Hematopoietic multipotent progenitor cell treated with erythropoietin and hydrocortisone succinate and interleukin-3 and kit ligand, for 4 days (in vitro differentiated cells): ENCODE results near the gene TMEM126A.
"Not testable (repeated sequence)": the region's sequence is repeated elsewhere in the genome, so short reads cannot be mapped to it uniquely, and the experiment has no call there.

ENCODE experiments used
- DNase-seq: peaks from one replicate; pipeline ENCODE4 v3.0.0-alpha.2; 2015

TMEM126A gene

DNA sequence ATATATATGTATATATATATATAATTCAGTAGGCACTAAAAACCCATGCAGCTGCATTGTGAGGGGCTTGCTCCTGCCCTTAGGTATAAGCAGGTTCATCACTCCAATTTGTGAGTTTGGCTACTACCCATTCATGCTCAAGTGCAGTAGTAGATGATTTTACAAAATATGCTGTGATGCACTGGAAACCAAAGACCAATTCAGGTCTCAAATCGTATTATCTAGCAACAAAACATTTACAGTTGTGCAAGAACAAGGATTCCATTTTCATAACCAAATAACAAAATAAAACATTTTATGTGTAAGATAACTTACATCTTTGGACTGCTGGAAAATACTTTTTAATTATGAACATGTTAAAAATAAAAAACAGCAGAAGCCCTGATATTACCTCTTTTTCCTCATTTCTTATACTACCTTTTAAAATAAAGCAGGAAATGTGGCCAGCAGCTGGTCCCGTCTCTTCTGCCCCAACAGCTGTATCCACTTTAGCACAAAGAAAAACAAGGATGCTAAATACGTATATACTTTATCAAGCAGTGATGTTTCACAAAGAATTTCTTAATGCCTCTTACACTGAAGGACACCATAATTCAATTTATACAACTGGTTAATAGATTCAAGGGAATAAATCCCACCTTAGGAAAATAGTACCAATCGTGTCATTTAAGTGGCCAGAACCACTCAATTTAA lies 14.4 kb downstream of the TMEM126A start:
- no peak for DNase-seq

DNA sequence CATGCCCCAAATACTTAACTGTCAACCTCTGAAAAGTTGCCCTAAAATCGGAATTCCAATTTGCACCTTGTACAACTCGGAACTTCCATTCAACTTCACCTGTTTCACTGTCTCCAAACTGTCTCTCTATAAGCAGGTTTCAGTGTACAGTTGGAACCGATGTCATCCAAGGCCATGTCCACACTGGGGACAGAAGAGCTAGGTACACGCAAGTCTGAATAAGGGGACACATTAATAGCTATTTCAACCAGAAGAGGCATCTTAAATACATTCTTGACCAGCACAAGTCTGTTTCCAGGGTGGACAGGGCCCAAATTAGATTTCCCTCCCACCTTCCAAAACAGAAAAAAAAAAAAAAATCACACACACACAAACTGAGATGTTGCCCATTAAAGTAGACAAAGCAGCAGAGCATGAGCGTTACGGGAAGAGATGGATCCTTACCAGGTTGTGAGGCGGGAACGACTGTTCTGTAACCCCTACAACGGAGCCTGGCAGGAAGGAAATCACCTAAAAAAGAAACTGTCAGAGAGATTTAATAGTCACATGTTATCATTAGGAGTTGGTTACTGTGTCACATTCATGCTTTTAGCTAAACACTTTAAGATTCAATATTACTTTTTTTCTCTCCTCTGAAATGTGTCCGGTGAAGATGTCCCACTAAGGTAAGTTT lies 15.4 kb downstream of the TMEM126A start:
- no peak for DNase-seq

DNA sequence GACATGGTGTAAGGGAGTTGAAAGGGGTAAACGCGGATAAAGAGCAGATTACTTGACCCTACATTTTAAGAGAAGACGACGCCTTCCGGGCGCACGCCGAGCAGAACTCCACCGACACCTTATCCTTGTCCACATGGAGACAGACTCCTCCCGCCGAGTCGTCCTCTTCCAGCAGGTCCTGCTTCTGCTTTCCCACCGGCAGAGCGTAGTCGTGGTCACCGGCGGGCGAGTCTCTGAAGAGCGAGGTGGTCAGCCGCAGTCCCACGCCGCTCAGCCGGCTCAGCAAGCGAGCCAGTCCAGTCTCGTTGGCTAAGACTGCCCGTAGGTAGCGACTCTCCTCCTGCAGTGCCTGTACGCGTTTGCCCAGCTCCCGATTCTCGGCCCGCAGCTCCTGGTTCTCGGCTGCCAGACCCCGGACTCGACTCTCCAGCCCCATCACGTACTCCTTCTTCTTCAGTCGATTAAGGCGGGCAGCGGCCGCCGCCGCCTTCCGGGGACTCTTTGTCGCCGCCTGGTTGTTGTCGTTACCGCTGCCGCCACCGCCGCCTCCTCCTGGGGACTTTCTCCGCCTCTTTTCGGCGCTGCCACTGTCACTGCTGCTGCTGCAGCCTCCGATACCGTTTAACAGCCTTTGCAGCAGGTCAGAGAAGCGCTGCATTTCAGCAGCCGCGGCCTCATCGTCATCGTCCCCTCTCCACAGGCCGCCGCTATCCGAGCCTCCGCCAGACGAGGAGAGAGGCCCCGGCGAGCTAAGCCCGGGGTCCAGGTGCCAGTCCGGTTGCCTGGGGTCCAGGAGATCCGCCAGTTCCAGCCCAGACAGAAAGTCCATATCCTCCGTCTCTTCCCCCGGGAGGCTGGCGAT lies 16.2 kb downstream of the TMEM126A start:
- peak; percentile 94 for DNase-seq

DNA sequence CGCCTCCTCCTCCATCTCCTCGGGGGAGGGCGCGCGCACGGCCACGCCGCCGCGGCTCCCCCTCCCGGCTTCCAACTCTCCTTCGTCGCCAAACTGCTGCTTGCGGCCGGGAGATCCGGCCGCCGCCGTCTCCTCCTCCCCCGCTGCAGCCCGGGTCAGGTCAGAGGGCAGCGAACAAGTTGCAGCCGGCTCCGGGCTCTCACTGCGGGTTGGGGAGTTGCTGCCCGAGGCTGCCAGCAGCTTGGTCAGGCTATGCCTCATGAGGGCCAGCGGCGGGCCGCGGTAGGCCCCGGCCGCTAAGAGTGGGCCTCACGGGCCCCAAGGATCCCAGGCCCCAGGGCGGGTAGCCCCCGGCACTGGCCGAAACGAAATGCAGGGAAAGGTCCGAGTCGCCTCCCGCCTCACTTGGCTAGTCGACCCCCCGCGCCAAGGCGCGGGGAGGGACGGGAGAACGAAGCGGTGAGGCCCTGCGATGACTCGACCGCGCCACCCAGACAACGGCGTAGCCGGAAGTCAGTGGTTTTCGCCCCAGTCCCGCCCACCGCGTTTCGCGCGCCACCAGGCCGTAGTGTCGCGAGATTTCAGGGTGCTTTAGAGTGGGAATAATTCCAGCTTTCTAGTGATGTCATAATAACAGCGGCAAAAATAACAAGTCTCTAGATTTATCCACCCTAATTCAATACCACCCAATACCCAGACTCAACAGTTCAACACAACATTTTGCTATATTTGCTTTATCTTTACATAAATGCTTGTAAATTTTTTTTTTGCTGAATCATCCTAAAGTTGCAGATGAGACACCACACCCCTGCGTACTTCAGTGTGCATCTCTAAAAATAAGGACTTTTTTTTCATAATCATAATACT lies 17.1 kb downstream of the TMEM126A start, which contains the start of gene CREBZF:
TSS of gene CREBZF (minus strand) at position 515 of the 867 bp plus-strand sequence. CDS start at position 261, 254 bp downstream.
- DNase-seq, result peak; percentile 98

DNA sequence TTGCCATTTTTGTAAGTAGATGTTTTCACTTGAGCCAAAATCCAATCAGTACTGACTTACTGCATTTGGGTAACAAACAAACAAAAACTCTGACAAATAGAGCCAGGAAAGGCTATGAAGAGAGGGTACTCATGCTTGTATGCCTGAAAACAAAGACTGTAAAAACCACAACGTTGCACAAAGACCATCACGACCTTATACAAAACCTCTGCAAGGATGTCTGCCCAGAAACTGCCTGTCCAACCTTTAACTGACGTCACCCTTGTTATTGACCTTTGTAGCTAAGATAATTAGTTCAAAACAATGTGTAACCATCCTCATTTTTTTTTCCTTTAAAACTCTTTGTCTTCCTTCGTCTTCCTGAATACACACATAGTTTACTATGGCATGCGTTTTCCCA lies 18.0 kb downstream of the TMEM126A start:
- DNase-seq, result no peak

DNA sequence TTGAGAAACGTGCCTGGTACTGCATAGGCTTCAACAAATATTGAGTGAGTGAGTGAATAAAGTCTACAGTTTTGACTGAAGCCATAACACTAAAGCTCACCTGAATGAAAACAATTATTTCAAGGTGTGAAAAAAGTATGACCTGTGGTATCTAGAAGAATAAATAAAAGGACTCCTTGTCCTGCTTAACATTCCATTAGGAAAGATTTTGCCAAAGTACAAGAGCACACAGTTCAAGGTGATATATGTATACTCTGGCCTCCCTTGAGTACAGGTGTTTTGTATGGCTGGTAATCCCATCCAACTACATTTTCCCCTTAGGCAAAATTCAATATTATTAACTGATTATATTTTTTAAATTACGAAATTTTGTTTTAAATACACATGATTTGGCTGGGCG lies 18.9 kb downstream of the TMEM126A start:
- DNase-seq, result no peak

DNA sequence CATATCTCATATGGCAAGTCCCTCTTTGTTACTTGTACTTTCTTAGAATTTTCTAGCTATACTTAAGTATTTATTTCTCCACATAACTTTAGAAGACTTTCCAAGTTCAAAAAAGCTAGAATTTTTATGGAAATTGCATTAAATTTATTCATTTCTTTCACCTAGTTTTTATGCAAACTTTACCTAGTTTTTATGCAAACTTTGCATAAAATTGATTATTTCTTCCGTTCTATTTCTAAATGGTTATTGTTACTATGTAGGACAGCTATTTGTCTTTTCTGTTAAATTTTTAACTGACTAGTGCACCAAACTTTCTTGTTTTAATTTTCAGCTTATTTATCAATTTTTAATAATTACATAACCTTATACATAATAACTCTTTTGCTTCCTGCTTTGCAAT lies 20.4 kb downstream of the TMEM126A start:
- no peak for DNase-seq

DNA sequence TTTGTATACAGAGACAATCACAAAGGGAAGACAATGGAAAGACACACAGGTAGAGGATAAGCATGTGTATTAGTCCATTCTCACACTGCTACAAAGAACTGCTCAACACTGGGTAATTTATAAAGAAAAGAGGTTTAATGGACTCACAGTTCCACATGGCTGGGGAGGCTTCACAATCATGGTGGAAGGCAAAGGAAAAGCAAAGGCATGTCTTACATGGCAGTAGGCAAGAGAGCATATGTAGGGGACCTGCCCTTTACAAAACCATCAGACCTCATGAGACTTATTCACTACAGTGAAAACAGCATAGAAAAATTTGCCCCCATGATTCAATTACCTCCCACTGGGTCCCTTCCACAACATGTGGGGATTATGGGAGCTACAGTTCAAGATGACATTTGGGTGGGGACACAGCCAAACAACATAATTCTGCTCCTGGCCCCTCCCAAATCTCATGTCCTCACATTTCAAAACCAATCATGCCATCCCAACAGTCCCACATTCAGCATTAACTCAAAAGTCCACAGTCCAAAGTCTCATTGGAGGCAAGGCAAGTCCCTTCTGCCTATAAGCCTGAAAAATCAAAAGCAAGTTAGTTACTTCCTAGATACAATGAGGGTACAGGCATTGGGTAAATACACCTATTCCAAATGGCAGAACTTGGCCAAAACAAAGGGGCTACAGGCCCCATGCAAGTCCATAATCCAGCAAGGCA lies 23.3 kb downstream of the TMEM126A start:
- not testable (repeated sequence) for DNase-seq

DNA sequence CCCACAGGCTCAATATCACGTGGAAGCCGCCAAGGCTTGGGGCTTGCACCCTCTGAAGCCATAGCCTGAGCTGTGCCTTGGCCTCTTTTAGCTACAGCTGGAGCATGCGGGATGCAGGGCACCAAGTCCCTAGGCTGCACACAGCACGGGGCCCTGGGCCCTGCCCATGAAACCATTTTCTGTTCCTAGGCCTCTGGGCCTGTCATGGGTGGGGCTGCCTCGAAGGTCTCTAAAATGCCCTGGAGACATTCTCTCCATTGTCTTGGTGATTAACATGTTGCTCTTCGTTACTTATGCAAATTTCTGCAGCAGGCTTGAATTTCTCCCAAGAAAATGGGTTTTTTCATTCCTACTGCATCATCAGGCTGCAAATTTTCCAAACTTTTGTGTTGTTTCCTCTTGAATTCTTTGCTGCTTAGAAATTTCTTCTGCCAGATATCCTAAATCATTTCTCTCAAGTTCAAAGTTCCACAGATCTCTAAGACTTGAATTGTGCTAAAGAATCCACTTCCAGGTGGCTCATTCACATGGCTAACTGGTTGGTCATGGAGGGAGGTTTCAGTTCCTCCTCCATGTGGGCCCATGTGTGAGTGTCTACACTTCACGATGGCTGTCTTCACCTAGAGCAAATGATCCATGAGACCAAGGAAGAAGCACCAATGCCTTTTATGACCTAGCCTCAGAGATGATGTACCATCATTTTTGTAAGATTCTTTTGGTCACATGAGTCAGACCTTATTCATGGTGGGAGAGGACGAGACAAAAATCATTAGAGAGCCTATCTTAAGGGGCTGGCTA lies 24.5 kb downstream of the TMEM126A start:
- no peak for DNase-seq

DNA sequence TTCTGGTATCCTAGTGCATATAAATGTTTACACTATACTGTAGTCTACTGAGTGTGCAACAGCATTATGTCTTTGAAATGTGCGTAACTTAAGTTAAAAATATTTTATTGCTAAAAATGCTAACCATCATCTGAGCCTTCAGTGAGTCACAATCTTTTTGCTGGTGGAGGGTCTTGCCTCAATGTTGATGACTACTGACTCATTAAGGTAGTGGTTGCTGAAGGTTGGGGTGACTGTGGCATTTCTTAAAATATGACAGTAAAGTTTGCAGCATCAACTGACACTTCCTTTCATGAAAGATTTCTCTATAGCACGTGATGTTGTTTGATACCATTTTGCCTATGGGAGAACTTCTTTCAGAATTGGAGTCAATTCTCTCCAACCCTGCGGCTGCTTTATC lies 25.6 kb downstream of the TMEM126A start:
- DNase-seq, result no peak

DNA sequence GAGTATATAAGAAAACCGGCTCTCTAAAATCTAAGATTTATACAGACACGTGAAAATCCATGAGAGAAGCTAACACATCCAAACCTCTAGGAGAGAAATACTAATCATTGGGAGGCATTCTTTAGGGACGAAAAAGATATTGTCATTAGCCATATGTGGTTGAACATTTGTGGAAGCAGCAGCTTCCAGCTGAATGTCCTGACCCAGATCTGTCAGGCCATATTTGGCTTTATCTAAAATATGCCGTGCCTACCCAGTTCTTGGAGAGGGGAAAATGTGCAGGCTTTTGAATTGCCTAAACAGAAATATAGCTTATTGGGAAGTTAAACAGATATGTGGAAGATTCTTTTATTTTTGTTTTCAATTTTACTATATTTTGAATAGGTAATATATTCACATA lies 31.8 kb downstream of the TMEM126A start:
- no peak for DNase-seq

DNA sequence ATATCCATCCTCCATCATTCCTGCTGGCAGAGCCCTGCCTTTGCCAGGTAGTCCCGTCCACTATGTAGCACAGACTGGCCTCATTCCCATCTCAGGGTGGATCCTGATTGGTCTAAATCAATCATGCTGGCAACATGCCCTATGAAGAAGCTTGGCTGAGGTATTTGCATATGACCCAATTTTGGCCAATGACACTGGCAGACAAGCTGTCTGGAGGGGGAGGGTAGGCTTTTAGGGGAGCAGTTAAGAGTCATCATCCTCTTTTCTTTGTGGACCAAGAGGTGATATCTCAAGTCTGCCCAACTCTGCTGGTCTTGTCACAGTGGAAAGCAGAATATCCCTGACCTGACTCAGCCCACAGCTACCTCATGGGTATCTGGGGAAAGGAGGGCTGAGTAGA lies 33.1 kb downstream of the TMEM126A start:
- peak; percentile 37 for DNase-seq

DNA sequence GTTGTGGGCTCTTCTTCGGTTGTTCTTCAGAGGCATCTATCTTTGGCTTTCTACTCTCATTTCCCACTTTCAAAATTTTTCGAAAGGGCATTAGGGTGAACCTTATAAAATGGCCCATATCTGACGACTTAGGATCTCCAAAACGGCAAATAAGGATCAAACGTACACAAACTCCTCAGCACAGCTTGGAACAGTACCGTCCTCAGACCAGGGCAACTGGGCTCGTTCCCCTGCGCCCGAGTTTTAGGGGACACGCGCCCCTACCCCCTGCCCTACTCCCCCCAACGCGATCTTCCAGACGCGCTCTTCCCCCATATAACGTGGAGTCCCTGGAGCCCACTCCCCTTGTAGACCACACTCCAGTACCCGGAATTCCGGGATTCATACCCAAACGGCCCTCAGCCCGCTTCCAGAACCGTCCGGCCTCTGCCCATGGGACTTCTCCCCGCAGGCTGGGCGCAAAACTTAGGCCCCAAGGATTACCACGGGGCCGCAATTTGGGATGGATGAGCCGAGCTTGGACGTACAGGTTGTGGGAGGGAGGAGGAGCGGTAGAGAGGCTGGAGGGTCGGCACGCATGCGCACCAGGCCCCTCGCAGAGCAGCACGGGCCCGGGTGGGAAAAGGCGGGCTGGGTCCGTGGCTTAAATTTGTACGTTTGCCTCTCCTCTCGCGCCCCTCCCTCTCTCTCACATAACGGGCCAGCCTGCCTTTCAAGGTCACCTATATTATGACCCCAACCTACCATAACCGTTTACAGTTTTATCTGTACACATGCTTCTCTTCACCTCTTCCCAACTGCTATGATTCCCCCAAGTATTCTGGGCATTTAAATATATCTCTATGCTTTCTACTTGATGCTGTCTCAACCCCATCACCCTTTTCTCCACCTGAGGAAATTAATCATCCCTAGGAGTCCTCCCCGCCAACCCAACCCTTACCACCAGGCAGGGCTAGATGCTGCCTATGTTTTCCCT lies 34.9 kb downstream of the TMEM126A start:
- peak; percentile 83 for DNase-seq

DNA sequence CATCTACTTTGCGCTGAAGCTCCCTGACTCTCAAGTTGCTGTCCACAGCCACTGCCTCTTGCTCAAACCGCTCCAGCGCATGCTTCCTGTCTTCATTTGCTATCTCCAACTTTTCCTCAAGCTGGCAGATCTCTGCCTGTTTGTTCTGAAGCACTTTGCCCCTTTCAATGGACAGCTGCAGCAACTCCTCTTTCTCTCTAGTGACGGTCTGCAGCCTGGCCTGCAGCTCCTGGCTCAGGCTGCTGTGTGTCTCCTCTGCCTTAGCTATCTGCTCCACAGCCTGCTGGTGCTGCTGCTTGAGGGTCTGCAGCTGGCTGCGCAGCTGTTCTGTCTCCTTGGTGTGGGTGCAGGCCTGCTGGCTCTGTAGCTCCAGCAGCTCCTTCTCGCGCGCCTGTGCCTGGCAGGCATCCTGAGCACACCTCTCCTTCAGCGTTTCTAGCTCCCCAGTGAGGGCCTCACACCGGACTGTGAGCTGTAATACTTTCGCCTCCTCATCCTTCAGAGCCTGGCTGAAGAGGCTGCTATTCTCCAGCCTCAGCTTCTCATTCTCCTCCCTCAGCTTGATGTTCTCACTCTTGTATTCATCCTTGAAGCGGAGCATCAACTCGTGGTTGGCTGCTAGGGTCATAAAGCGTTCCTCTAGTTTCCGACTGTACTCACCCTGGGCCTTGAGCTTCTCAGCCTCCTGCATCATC lies 37.5 kb downstream of the TMEM126A start:
- DNase-seq, result no peak

DNA sequence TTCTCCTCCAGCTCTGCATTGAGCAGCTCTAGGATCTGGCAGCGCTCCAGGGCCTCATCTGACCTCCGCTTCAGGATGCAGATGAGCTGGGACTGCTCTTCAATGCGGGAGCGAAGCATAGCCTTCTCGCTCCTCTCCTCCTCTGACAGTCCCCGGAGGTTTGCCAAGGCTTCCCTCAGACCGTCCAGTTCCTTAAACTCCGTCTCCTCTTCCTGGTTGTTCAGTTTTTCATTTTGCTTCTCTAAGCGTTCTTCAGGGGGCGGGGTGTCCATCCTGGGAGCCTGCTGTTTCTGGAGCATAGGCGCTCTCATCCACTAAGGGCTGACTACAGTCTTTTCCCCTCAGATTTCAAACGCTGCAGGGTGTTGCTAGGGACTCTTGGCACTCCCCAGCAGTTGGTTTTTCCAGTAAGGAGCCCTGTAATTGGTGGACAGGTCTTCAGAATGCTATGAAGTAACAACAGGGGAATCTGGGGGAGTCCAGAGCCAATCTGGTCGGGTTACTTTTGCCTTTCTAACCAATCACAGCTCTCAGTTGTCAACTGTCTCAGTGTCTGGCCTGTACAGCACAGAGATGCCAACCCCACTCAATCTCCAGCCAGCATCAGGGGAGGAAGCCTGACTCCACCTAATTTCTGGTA lies 38.2 kb downstream of the TMEM126A start, which contains the start of gene CCDC89:
TSS of gene CCDC89 (minus strand) at position 376 of the 640 bp plus-strand sequence. CDS start at position 311, 65 bp downstream.
- DNase-seq, result no peak

DNA sequence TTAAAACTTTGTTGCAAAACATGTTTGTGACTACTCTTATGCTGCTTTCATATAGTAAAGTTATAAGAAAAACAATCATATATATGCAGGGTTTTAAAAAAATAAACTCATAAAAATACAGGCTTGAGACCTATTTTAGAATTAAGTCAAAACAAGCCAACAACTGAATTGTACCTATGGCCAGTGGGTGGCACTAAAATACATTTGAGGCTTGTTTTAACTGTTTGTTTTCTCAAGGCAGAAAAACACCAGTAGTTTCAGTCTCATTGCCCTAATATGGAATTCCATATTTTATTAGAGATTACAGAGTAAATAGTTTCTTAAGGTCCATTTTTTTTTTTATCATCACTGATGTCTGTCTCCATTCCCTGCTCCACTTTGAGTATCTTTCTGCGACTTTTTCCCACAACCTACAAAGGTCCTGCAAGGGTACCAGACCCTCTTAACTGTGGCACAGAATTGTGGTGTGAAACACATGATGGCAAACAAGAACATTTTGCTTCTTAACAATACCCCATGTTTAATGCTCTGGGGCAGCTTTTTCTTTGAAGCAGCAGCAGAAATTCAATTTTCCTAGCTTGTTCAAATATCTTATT lies 46.7 kb downstream of the TMEM126A start:
- DNase-seq, result peak; percentile 75

DNA sequence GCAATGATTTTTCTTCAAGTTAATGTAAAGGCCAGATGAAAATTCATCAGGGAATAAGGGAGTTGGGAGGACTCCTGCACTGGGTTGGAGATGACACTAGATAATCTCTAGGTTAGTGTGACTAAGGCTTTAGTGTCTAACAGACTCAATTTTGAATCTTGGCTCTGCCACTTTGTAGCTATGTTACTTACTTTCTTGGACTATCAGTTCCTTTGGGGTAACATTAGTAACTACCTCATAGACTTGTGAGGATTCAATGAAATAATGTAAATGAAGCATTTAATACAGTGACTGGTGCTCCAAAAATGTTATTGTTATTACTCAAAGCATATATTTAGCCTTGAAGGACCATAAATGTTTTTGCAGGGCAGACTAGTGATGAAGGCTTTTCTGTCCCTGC lies 47.8 kb downstream of the TMEM126A start:
- no peak for DNase-seq

DNA sequence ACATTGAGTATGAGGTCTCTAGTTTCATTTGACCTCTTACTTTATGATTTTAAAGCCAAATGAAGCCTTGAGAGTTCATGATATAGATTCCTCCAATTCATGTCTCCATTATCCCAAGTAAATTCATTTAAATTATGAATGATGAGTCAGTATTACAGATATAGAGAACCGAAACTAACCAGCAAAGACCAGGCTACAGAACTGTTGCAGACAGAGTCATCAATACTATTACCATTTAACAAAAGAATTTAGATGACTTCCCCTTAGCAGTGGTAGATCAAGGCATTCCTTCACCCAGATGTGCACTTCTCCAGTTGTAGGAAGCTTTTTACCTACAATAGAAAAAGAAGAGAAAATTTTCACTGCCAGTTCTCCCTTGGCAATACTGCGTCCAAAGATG lies 50.0 kb downstream of the TMEM126A start:
- DNase-seq, result no peak
